Loucy (cell line): ENCODE measurements around the gene ADCY10.

Experiments
- H2AFZ ChIP-seq: fragments of 200-600 bp; sonication (generic); 2 replicates; pipeline ENCODE4 v1.6.0; 2016; ENCODE audit warnings: antibody characterized with exemption, mild to moderate bottlenecking, low read length, moderate library complexity
- H3F3A ChIP-seq: fragments of 200-600 bp; 2 replicates; pipeline ENCODE4 v1.6.0; 2016; ENCODE audit warnings: antibody characterized with exemption, low read depth, mild to moderate bottlenecking
- H3K27me3 ChIP-seq: fragments of 200-600 bp; sonication (generic); 2 replicates; pipeline ENCODE4 v1.6.1; 2014; ENCODE audit warnings: low read length, mild to moderate bottlenecking; ENCODE audit not compliant: insufficient read depth, poor library complexity, severe bottlenecking
- H3K36me3 ChIP-seq: fragments of 200-600 bp; sonication (generic); 2 replicates; pipeline ENCODE4 v1.6.1; 2016; ENCODE audit warnings: low read length; ENCODE audit not compliant: insufficient read depth
- H3K4me1 ChIP-seq: fragments of 200-600 bp; sonication (generic); 2 replicates; pipeline ENCODE4 v1.5.1; 2014; ENCODE audit warnings: low read length, mild to moderate bottlenecking; ENCODE audit not compliant: insufficient read depth, poor library complexity, severe bottlenecking
- H3K4me2 ChIP-seq: fragments of 200-600 bp; sonication (generic); 2 replicates; pipeline ENCODE4 v1.6.0; 2014; ENCODE audit warnings: antibody characterized with exemption, low read length, low read depth, mild to moderate bottlenecking; ENCODE audit not compliant: poor library complexity, severe bottlenecking
- H3K4me3 ChIP-seq: fragments of 200-600 bp; sonication (generic); 2 replicates; pipeline ENCODE4 v1.5.1; 2014; ENCODE audit warnings: low read length, mild to moderate bottlenecking, mixed read lengths; ENCODE audit not compliant: poor library complexity, severe bottlenecking
- H3K79me2 ChIP-seq: fragments of 200-600 bp; sonication (generic); 2 replicates; pipeline ENCODE4 v1.6.1; 2014; ENCODE audit warnings: low read length; ENCODE audit not compliant: insufficient read depth
- H3K9ac ChIP-seq: fragments of 200-600 bp; sonication (generic); 2 replicates; pipeline ENCODE4 v1.6.0; 2014; ENCODE audit warnings: mild to moderate bottlenecking, low read depth, low read length, moderate library complexity; ENCODE audit not compliant: poor library complexity, severe bottlenecking
- H3K9me2 ChIP-seq: fragments of 200-600 bp; sonication (generic); replicated peaks from 2 replicates; pipeline ENCODE4 v1.6.1; 2016; ENCODE audit warnings: low read depth, low read length, mixed read lengths
- H3K9me3 ChIP-seq: fragments of 200-600 bp; sonication (generic); 2 replicates; pipeline ENCODE4 v1.6.1; 2014; ENCODE audit warnings: mild to moderate bottlenecking, antibody characterized with exemption, low read length, low read depth; ENCODE audit not compliant: insufficient read depth
- H4K20me1 ChIP-seq: fragments of 200-600 bp; sonication (generic); 2 replicates; pipeline ENCODE4 v1.6.0; 2014; ENCODE audit warnings: antibody characterized with exemption, low read length, mild to moderate bottlenecking; ENCODE audit not compliant: insufficient read depth, poor library complexity, severe bottlenecking
- EZH2phosphoT487 ChIP-seq: fragments of 200-600 bp; IDR thresholded peaks from 2 replicates; pipeline ENCODE4 v1.6.1; 2018; ENCODE audit warnings: antibody characterized with exemption, mild to moderate bottlenecking, moderate library complexity, borderline replicate concordance
- TF ChIP-seq, protein P1 (sequence below): fragments of 200-600 bp; sonication (generic); conservative IDR thresholded peaks from 2 replicates; pipeline ENCODE4 v1.5.1; 2014; ENCODE audit warnings: mild to moderate bottlenecking, antibody characterized with exemption, low read length

Gene ADCY10

DNA sequence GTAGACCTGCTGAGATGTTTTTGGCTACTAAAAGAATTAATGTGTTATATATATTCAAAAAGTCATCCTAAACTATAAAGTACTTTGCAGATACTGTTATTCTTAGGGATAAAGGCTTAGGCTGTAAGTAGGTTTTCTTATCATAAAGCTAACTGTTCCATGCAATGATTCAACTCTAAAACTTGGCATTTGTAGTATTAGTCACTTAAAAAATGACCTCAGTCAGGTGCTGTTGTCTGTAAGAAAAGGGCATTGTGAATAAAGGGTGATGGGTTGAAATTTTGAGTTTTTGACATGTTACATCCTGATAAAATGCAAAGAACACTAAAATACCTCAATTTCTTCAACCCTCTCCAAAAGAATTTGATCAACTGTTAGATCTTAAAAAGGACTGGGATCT, 32.9 kb downstream of the ADCY10 start:
- H3K4me2 ChIP-seq: no peak overlapping the region

DNA sequence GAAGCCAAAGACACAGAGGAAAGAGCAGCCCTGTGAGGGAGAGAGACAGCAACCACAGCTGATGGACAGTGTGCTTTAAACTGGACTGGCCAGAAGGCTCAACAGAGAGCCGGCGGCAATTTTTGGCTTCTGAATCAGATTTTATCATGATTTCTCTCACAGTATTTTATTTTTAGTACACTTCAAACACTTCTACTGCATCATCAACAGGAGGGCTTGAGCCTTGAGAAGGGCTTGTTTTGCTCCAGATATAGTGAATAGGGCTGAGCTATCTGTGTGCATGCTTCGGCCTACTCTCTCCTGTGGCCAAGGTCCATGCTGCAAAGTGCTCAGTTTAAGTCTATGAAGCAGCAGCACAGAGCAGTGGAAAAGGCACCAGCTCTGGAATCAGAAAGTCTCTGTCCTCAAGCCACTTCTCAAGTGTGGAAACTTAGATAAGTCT, 33.3 kb downstream of the ADCY10 start:
- TF ChIP-seq, protein P1, sequence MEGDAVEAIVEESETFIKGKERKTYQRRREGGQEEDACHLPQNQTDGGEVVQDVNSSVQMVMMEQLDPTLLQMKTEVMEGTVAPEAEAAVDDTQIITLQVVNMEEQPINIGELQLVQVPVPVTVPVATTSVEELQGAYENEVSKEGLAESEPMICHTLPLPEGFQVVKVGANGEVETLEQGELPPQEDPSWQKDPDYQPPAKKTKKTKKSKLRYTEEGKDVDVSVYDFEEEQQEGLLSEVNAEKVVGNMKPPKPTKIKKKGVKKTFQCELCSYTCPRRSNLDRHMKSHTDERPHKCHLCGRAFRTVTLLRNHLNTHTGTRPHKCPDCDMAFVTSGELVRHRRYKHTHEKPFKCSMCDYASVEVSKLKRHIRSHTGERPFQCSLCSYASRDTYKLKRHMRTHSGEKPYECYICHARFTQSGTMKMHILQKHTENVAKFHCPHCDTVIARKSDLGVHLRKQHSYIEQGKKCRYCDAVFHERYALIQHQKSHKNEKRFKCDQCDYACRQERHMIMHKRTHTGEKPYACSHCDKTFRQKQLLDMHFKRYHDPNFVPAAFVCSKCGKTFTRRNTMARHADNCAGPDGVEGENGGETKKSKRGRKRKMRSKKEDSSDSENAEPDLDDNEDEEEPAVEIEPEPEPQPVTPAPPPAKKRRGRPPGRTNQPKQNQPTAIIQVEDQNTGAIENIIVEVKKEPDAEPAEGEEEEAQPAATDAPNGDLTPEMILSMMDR: no peak
- no peak for TF ChIP-seq EZH2phosphoT487
- H3K9me3 ChIP-seq: no peaks in the 10 kb centered on the region
- 0 out of 2 replicates have a peak overlapping the region, but pooled peaks have one; percentile 10 for H2AFZ ChIP-seq
- H3F3A ChIP-seq: no peaks in the 10 kb centered on the region
- H3K79me2 ChIP-seq: no peaks in the 10 kb centered on the region
- no peaks in the 10 kb centered on the region for H4K20me1 ChIP-seq
- H3K27me3 ChIP-seq: no peaks in the 10 kb centered on the region
- no peak overlapping the region for H3K9ac ChIP-seq
- H3K4me2 ChIP-seq: no peak overlapping the region
- no peaks in the 10 kb centered on the region for H3K36me3 ChIP-seq
- no peak overlapping the region for H3K4me3 ChIP-seq
- no peaks in the 10 kb centered on the region for H3K4me1 ChIP-seq
- no peaks in the 10 kb centered on the region for H3K9me2 ChIP-seq

More for the DNA sequence above, 32.9 kb downstream of the ADCY10 start:
- Histone ChIP-seq H4K20me1 (no peaks in the 10 kb centered on the region), H3K36me3 (no peaks in the 10 kb centered on the region), H3K9me2 (no peaks in the 10 kb centered on the region), H2AFZ (0 out of 2 replicates have a peak overlapping the region, but pooled peaks have one; percentile 10), H3K4me1 (no peaks in the 10 kb centered on the region), H3F3A (no peaks in the 10 kb centered on the region), H3K4me3 (no peak overlapping the region), H3K79me2 (no peaks in the 10 kb centered on the region), H3K9me3 (no peaks in the 10 kb centered on the region), H3K9ac (no peak overlapping the region), H3K27me3 (no peaks in the 10 kb centered on the region)
- TF ChIP-seq EZH2phosphoT487: no peak
- TF ChIP-seq, protein P1: no peak

DNA sequence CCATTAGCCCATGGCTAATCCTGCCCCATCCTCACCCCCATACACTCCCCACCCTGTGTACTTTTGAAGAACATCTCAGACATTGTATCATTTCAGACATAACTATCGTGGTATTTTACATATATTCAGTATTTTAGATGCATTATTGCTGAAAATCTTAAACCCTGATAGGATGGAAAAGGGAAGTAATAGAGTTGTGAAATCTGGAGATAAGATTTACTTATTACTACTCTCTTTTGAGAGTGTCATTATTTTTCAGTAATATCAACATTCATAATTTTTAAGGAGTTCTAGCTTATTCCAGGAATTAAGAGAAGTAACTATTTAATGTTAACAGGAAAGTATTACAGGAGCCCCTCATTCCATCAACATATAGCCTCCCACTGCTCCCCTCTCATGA, 34.4 kb downstream of the ADCY10 start:
- Histone ChIP-seq H3K9ac (no peak overlapping the region), H3K9me2 (no peaks in the 10 kb centered on the region), H3K4me2 (no peak overlapping the region), H2AFZ (no peak overlapping the region), H3F3A (no peaks in the 10 kb centered on the region), H3K4me1 (no peaks in the 10 kb centered on the region), H3K9me3 (no peaks in the 10 kb centered on the region), H3K4me3 (no peak overlapping the region), H4K20me1 (no peaks in the 10 kb centered on the region), H3K79me2 (no peaks in the 10 kb centered on the region), H3K36me3 (no peaks in the 10 kb centered on the region), H3K27me3 (no peaks in the 10 kb centered on the region)
- no peak for TF ChIP-seq EZH2phosphoT487
- TF ChIP-seq, protein P1: no peak
